CD14-positive monocyte (primary cell): ENCODE results near the gene IWS1. TPM values are rescaled to one million over a fixed set of nuclear protein-coding genes. Genes with fewer than 3 reads are reported as not detected.

Source experiments
- DNase-seq, 3 donors: peaks; one replicate each; pipeline ENCODE4 v3.0.0-alpha.2; 2011 to 2022
- H2AFZ ChIP-seq: 2 replicates; pipeline ENCODE4 v1.6.0; 2012; ENCODE audit warnings: mild to moderate bottlenecking, low read depth, low read length, inconsistent platforms; ENCODE audit not compliant: insufficient read depth, poor library complexity, severe bottlenecking
- H3K27ac ChIP-seq, 2 donors: 1 replicate in 1 of 2; 2 replicates in 1 of 2; pipeline ENCODE4 v1.5.1; 2012 to 2013; ENCODE audit warnings: low read length in 2 of 2, control low read depth in 1 of 2, inconsistent platforms in 1 of 2, low read depth in 1 of 2, mild to moderate bottlenecking in 1 of 2
- H3K27me3 ChIP-seq, 2 donors: one replicate each; pipeline versions ENCODE4 v1.6.0 to v1.6.1; 2011 to 2013; ENCODE audit warnings: low read length in 2 of 2; ENCODE audit not compliant: control insufficient read depth in 2 of 2, insufficient read depth in 2 of 2
- H3K36me3 ChIP-seq, 2 donors: replicated peaks in 1 of 2; 1 replicate in 1 of 2; 2 replicates in 1 of 2; pipeline versions ENCODE4 v1.5.1 to v1.6.1; 2012 to 2013; ENCODE audit warnings: low read length in 2 of 2, control low read depth in 1 of 2, inconsistent platforms in 1 of 2, mild to moderate bottlenecking in 1 of 2; ENCODE audit not compliant: insufficient read depth in 2 of 2, control insufficient read depth in 1 of 2
- H3K4me1 ChIP-seq, 2 donors: 1 replicate in 1 of 2; 2 replicates in 1 of 2; pipeline versions ENCODE4 v1.5.1 to v1.6.1; 2012 to 2013; ENCODE audit warnings: low read length in 2 of 2, control low read depth in 1 of 2, inconsistent platforms in 1 of 2, mild to moderate bottlenecking in 1 of 2, moderate library complexity in 1 of 2; ENCODE audit not compliant: insufficient read depth in 2 of 2, control insufficient read depth in 1 of 2
- H3K4me2 ChIP-seq: replicated peaks from 2 replicates; pipeline ENCODE3; 2012; ENCODE audit warnings: low read length, moderate library complexity, mild to moderate bottlenecking; ENCODE audit not compliant: poor library complexity, severe bottlenecking; ENCODE audit errors: extremely low read depth
- H3K4me3 ChIP-seq, 3 experiments: fragments of 200-600 bp in 1 of 3; sonication (generic) in 1 of 3; replicated peaks in 1 of 3; 1 replicate in 2 of 3; 2 replicates in 1 of 3; pipeline ENCODE4 v1.5.1; 2011 to 2013; ENCODE audit warnings: low read length in 3 of 3, mild to moderate bottlenecking in 3 of 3, control low read depth in 2 of 3, low read depth in 2 of 3, inconsistent platforms in 1 of 3, moderate library complexity in 1 of 3
- H3K79me2 ChIP-seq: 2 replicates; pipeline ENCODE4 v1.6.0; 2012; ENCODE audit warnings: mild to moderate bottlenecking, control low read depth, inconsistent platforms, low read length, moderate library complexity; ENCODE audit not compliant: insufficient read depth
- H3K9ac ChIP-seq: 2 replicates; pipeline ENCODE4 v1.6.0; 2017; ENCODE audit warnings: low read length, mild to moderate bottlenecking; ENCODE audit not compliant: insufficient read depth, poor library complexity, severe bottlenecking
- H3K9me3 ChIP-seq, 2 donors: replicated peaks in 1 of 2; 1 replicate in 1 of 2; 2 replicates in 1 of 2; pipeline versions ENCODE4 v1.5.1 to v1.6.1; 2012 to 2013; ENCODE audit warnings: low read length in 2 of 2, control low read depth in 1 of 2; ENCODE audit not compliant: control insufficient read depth in 1 of 2, insufficient read depth in 1 of 2
- H4K20me1 ChIP-seq: 2 replicates; pipeline ENCODE4 v1.6.0; 2012; ENCODE audit warnings: mild to moderate bottlenecking, low read length, control low read depth, moderate library complexity; ENCODE audit not compliant: insufficient read depth
- H3K27ac Mint-ChIP-seq, 7 donors: one replicate each; pipeline ENCODE4 v1.8.0; 2020; ENCODE audit warnings: mild to moderate bottlenecking in 7 of 7, mixed read lengths in 7 of 7, moderate library complexity in 6 of 7, inconsistent platforms in 2 of 7
- H3K27me3 Mint-ChIP-seq, 3 donors: one replicate each; pipeline ENCODE4 v1.8.0; 2021 to 2022; ENCODE audit warnings: low read depth in 3 of 3, mild to moderate bottlenecking in 3 of 3, mixed read lengths in 3 of 3, moderate library complexity in 3 of 3, inconsistent platforms in 1 of 3
- H3K36me3 Mint-ChIP-seq, 2 donors: one replicate each; pipeline ENCODE4 v1.8.0; 2020; ENCODE audit warnings: mixed read lengths in 2 of 2, inconsistent platforms in 1 of 2, mild to moderate bottlenecking in 1 of 2
- H3K4me1 Mint-ChIP-seq: one replicate; pipeline ENCODE4 v1.8.0; 2020; ENCODE audit warnings: mild to moderate bottlenecking, mixed read lengths
- H3K4me3 Mint-ChIP-seq, 2 donors: one replicate each; pipeline ENCODE4 v1.8.0; 2020; ENCODE audit warnings: mild to moderate bottlenecking in 2 of 2, mixed read lengths in 2 of 2, moderate library complexity in 1 of 2
- H3K9me3 Mint-ChIP-seq, 7 donors: one replicate each; pipeline ENCODE4 v1.8.0; 2020 to 2022; ENCODE audit warnings: mixed read lengths in 7 of 7, mild to moderate bottlenecking in 6 of 7, moderate library complexity in 6 of 7, inconsistent platforms in 2 of 7
- WGBS: methylation state at CpG from one replicate; pipeline ENCODE4 v1.1.5; 2013; ENCODE audit warnings: missing lambda C conversion rate; ENCODE audit not compliant: insufficient coverage; 5-methylcytosine and 5-hydroxymethylcytosine counted together
- intact Hi-C, 2 donors: fragments of 100-400 bp; cut with micrococcal nuclease; formaldehyde crosslinking; loops; one replicate each; pipeline versions ENCODE4 v1.15.0 to v1.15.1; 2023
- polyA plus RNA-seq, 3 donors: library from polyadenylated mRNA; depleted of rRNA in 1 of 3; unstranded in 2 of 3; stranded (reverse) in 1 of 3; fragments of 300-500 nt in 2 of 3; fragments of >200 nt in 1 of 3; fragmentation: Illumina TruSeq in 2 of 3; gene quantifications; 1 replicate in 2 of 3; 2 replicates in 1 of 3; pipeline ENCODE4 v1.2.3, GENCODE V29; 2012 to 2021
- TF ChIP-seq, protein P1 (sequence below): fragments of 200-600 bp; IDR thresholded peaks from one replicate; pipeline ENCODE4 v1.8.0; 2022; ENCODE audit warnings: antibody characterized with exemption, mild to moderate bottlenecking

IWS1 gene
- polyA plus RNA-seq, 3 donors: 7.9 to 21.3 (median 15.6) TPM

DNA sequence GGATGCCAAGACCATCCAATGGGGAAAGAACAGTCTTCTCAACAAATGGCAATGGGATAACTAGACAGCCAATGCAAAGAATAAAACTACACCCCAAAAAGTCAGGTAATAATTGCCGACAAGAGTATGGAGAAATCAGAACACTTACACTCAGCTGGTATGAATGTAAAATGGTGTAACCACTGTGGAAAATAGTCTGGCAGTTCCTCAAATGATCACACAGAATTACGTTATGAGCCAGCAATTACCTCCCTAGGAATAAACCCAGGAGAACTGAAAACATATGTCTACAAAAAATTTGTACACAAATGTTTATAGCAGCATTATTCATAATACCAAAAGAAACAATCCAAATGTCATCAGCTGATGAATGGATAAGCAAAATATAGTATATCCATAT, 8.8 kb downstream of the IWS1 start:
- peaks cover 0 to 6% (median 0%) of the 10 kb centered on the region in 7 donors for H3K9me3 Mint-ChIP-seq
- no peak overlapping the region for H3K4me2 ChIP-seq
- TF ChIP-seq, protein P1, sequence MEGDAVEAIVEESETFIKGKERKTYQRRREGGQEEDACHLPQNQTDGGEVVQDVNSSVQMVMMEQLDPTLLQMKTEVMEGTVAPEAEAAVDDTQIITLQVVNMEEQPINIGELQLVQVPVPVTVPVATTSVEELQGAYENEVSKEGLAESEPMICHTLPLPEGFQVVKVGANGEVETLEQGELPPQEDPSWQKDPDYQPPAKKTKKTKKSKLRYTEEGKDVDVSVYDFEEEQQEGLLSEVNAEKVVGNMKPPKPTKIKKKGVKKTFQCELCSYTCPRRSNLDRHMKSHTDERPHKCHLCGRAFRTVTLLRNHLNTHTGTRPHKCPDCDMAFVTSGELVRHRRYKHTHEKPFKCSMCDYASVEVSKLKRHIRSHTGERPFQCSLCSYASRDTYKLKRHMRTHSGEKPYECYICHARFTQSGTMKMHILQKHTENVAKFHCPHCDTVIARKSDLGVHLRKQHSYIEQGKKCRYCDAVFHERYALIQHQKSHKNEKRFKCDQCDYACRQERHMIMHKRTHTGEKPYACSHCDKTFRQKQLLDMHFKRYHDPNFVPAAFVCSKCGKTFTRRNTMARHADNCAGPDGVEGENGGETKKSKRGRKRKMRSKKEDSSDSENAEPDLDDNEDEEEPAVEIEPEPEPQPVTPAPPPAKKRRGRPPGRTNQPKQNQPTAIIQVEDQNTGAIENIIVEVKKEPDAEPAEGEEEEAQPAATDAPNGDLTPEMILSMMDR: no peak
- H2AFZ ChIP-seq: no peak overlapping the region
- intact Hi-C loops: no loop called here
- no peak overlapping the region for H3K4me3 Mint-ChIP-seq
- H3K27me3 Mint-ChIP-seq: peaks cover 0 to 3% (median 1%) of the 10 kb centered on the region in 3 donors
- peaks cover 6% of the 10 kb centered on the region in 2 donors for H3K9me3 ChIP-seq
- no CpG with 5 or more reads among the region's 2 CpGs for WGBS
- peaks cover 85% of the 10 kb centered on the region for H4K20me1 ChIP-seq
- no peak overlapping the region for H3K27ac ChIP-seq
- H3K79me2 ChIP-seq: peaks cover 100% of the 10 kb centered on the region
- DNase-seq: no peak
- no peak overlapping the region for H3K27ac Mint-ChIP-seq
- peaks cover 74 to 100% of the 10 kb centered on the region in 2 donors for H3K36me3 ChIP-seq
- H3K27me3 ChIP-seq: no peaks in the 10 kb centered on the region
- H3K9ac ChIP-seq: no peak overlapping the region
- no peaks in the 10 kb centered on the region for H3K4me1 ChIP-seq
- no peak overlapping the region for H3K4me3 ChIP-seq
- H3K4me1 Mint-ChIP-seq: peaks cover 5% of the 10 kb centered on the region
- H3K36me3 Mint-ChIP-seq: peaks cover 67 to 80% of the 10 kb centered on the region in 2 donors

DNA sequence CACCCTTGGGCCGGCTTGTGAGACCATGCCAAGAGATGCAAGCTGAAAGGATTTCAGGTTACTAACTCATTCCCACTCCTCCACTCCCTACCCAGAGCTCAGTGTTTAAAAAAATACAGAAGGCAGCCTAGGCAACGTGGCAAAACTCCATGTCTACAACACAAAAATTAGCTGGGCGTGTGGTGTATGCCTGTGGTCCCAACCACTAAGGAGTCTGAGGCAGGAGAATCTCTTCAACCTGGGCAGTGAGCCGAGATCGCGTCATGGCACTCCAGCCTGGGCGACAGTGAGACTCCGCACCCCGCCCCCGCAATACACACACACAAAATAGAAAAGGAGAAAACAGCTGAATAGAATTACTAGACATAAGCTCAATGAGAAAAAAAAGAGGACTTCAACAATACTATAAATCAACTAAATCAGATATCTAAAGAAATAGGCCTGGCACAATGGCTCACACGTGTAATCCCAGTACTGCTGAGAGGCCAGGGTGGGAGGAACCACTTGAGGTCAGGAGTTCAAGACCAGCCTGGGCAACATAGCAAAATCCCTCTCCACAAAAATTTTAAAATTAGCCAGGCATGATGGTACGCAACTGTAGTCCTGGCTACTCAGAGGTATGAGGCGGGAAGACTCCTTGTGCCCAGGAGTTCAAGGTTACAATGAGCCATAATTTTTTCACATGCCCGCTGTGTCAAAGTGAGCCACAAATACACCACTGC, 10.1 kb downstream of the IWS1 start:
- Mint-ChIP-seq H3K4me3 (no peak overlapping the region), H3K4me1 (peaks cover 5% of the 10 kb centered on the region), H3K9me3 (peaks cover 0 to 6% (median 0%) of the 10 kb centered on the region in 7 donors), H3K27ac (peak overlapping the region in 5 of 7 donors; percentile 6 to 43 (median 17)), H3K36me3 (peaks cover 64 to 79% of the 10 kb centered on the region in 2 donors), H3K27me3 (peaks cover 0 to 4% (median 1%) of the 10 kb centered on the region in 3 donors)
- H3K4me3 ChIP-seq: no peak overlapping the region
- peak overlapping the region in 1 of 2 donors; percentile 43 for H3K27ac ChIP-seq
- no peaks in the 10 kb centered on the region for H3K27me3 ChIP-seq
- DNase-seq: no peak
- intact Hi-C loops: no loop called here
- peaks cover 6% of the 10 kb centered on the region in 2 donors for H3K9me3 ChIP-seq
- peaks cover 100% of the 10 kb centered on the region for H3K79me2 ChIP-seq
- H2AFZ ChIP-seq: no peak overlapping the region
- WGBS: 97% methylated on average over 13 of the region's 14 CpGs
- H3K9ac ChIP-seq: no peak overlapping the region
- H4K20me1 ChIP-seq: peaks cover 95% of the 10 kb centered on the region
- TF ChIP-seq, protein P1: no peak
- H3K4me2 ChIP-seq: no peak overlapping the region
- H3K36me3 ChIP-seq: peaks cover 68 to 100% of the 10 kb centered on the region in 2 donors
- no peaks in the 10 kb centered on the region for H3K4me1 ChIP-seq
